WTC11 (cell line): ENCODE measurements around the gene ZFYVE16. TPM values are rescaled to one million over a fixed set of nuclear protein-coding genes. Genes with fewer than 3 reads are reported as not detected.

ENCODE experiments used
- ATAC-seq: fragments of 200-7000 bp; cut with Tn5 transposase; 2 replicates; pipeline ENCODE4 v1.10.0; 2021; ENCODE audit warnings: mild to moderate bottlenecking, moderate library complexity
- CTCF ChIA-PET: fragments of 300-600 bp; sonication (Branson Sonifier 250); formaldehyde crosslinking; loops from one replicate; lab custom pipeline; 2021; ENCODE audit warnings: antibody characterized with exemption; lab: Charles Lee
- POLR2A ChIA-PET: fragments of 350-600 bp; sonication (Branson Sonifier 250); formaldehyde crosslinking; loops from one replicate; lab custom pipeline; 2021; ENCODE audit warnings: antibody characterized with exemption; lab: Charles Lee
- DNase-seq: peaks from one replicate; pipeline ENCODE4 v3.0.0; 2021; ENCODE audit warnings: low spot score
- H3K27ac Mint-ChIP-seq: 2 replicates; pipeline ENCODE4 v1.8.0; 2021; ENCODE audit warnings: mixed read lengths
- H3K27me3 Mint-ChIP-seq: 2 replicates; pipeline ENCODE4 v1.8.0; 2021; ENCODE audit warnings: low read depth, mild to moderate bottlenecking, moderate library complexity, mixed read lengths
- H3K36me3 Mint-ChIP-seq: 2 replicates; pipeline ENCODE4 v1.8.0; 2021; ENCODE audit warnings: mixed read lengths
- H3K4me1 Mint-ChIP-seq: 2 replicates; pipeline ENCODE4 v1.8.0; 2022; ENCODE audit warnings: mixed read lengths
- H3K4me3 Mint-ChIP-seq: 2 replicates; pipeline ENCODE4 v1.8.0; 2021; ENCODE audit warnings: mild to moderate bottlenecking, moderate library complexity, mixed read lengths
- H3K9me3 Mint-ChIP-seq: 2 replicates; pipeline ENCODE4 v1.8.0; 2021; ENCODE audit warnings: mixed read lengths
- ATF1 ChIP-seq: sonication (generic); formaldehyde crosslinking; IDR thresholded peaks from 2 replicates; pipeline ENCODE4 v1.8.1; 2023; ENCODE audit warnings: mild to moderate bottlenecking, moderate library complexity, missing genetic modification reagents
- CREM ChIP-seq: sonication (generic); formaldehyde crosslinking; IDR thresholded peaks from 2 replicates; pipeline ENCODE4 v1.8.1; 2022; ENCODE audit warnings: mild to moderate bottlenecking, missing genetic modification reagents, moderate library complexity
- CTCF ChIP-seq: fragments of 200-600 bp; IDR thresholded peaks from 2 replicates; pipeline ENCODE4 v1.8.0; 2022; ENCODE audit warnings: antibody characterized with exemption
- E2F5 ChIP-seq: sonication (generic); formaldehyde crosslinking; IDR thresholded peaks from 2 replicates; pipeline ENCODE4 v1.8.1; 2022; ENCODE audit warnings: mild to moderate bottlenecking, moderate library complexity, missing genetic modification reagents
- ERG ChIP-seq: fragments of 250-450 bp; sonication (Bioruptor Pico); IDR thresholded peaks from 2 replicates; pipeline ENCODE4 v1.8.0; 2021; ENCODE audit warnings: mild to moderate bottlenecking
- ESRRA ChIP-seq: sonication (generic); formaldehyde crosslinking; IDR thresholded peaks from 2 replicates; pipeline ENCODE4 v1.8.1; 2022; ENCODE audit warnings: mild to moderate bottlenecking, missing genetic modification reagents, borderline replicate concordance
- FOXK1 ChIP-seq: sonication (generic); formaldehyde crosslinking; IDR thresholded peaks from 2 replicates; pipeline ENCODE4 v1.8.0; 2022; ENCODE audit warnings: mild to moderate bottlenecking, moderate library complexity, missing genetic modification reagents
- FOXP4 ChIP-seq: sonication (generic); formaldehyde crosslinking; IDR thresholded peaks from 2 replicates; pipeline ENCODE4 v1.8.0; 2022; ENCODE audit warnings: mild to moderate bottlenecking, missing genetic modification reagents
- GRHL2 ChIP-seq: fragments of 250-450 bp; sonication (Bioruptor Pico); IDR thresholded peaks from 2 replicates; pipeline ENCODE4 v1.8.0; 2022; ENCODE audit warnings: mild to moderate bottlenecking, moderate library complexity; ENCODE audit not compliant: insufficient replicate concordance, severe bottlenecking
- JUN ChIP-seq: sonication (generic); formaldehyde crosslinking; IDR thresholded peaks from 2 replicates; pipeline ENCODE4 v1.8.0; 2023; ENCODE audit warnings: mild to moderate bottlenecking, missing genetic modification reagents
- MXD4 ChIP-seq: fragments of 250-450 bp; sonication (Bioruptor Pico); IDR thresholded peaks from 2 replicates; pipeline ENCODE4 v1.8.0; 2021; ENCODE audit warnings: mild to moderate bottlenecking, moderate library complexity, borderline replicate concordance
- NFATC4 ChIP-seq: fragments of 250-450 bp; sonication (Bioruptor Pico); IDR thresholded peaks from 2 replicates; pipeline ENCODE4 v1.9.0; 2021; ENCODE audit warnings: mild to moderate bottlenecking
- NFYB ChIP-seq: sonication (generic); formaldehyde crosslinking; conservative IDR thresholded peaks from 2 replicates; pipeline ENCODE4 v1.8.0; 2022; ENCODE audit warnings: low read depth, missing genetic modification reagents
- NR1H2 ChIP-seq: sonication (generic); formaldehyde crosslinking; IDR thresholded peaks from 2 replicates; pipeline ENCODE4 v1.9.0; 2021; ENCODE audit warnings: mild to moderate bottlenecking, moderate library complexity, missing genetic modification reagents
- NR3C1 ChIP-seq: sonication (generic); formaldehyde crosslinking; conservative IDR thresholded peaks from 2 replicates; pipeline ENCODE4 v1.8.1; 2023; ENCODE audit warnings: low read depth, mild to moderate bottlenecking, missing genetic modification reagents
- STAT6 ChIP-seq: sonication (generic); formaldehyde crosslinking; conservative IDR thresholded peaks from 2 replicates; pipeline ENCODE4 v1.8.1; 2023; ENCODE audit warnings: mild to moderate bottlenecking, low read depth, missing genetic modification reagents, moderate library complexity
- TCF7 ChIP-seq: sonication (generic); formaldehyde crosslinking; IDR thresholded peaks from 2 replicates; pipeline ENCODE4 v1.8.0; 2022; ENCODE audit warnings: mild to moderate bottlenecking, low read depth, missing genetic modification reagents, moderate library complexity
- USF1 ChIP-seq: sonication (generic); formaldehyde crosslinking; IDR thresholded peaks from 2 replicates; pipeline ENCODE4 v1.8.0; 2022; ENCODE audit warnings: mild to moderate bottlenecking, missing genetic modification reagents
- USF2 ChIP-seq: sonication (generic); formaldehyde crosslinking; IDR thresholded peaks from 2 replicates; pipeline ENCODE4 v1.8.1; 2023; ENCODE audit warnings: mild to moderate bottlenecking, missing genetic modification reagents, moderate library complexity
- ZMAT4 ChIP-seq: fragments of 250-450 bp; sonication (Bioruptor Pico); IDR thresholded peaks from 2 replicates; pipeline ENCODE4 v1.9.0; 2021; ENCODE audit warnings: mild to moderate bottlenecking
- ZNF121 ChIP-seq: sonication (generic); formaldehyde crosslinking; IDR thresholded peaks from 2 replicates; pipeline ENCODE4 v1.8.0; 2023; ENCODE audit warnings: missing genetic modification reagents
- ZNF671 ChIP-seq: fragments of 250-450 bp; sonication (Bioruptor Pico); IDR thresholded peaks from 2 replicates; pipeline ENCODE4 v1.8.0; 2021; ENCODE audit warnings: mild to moderate bottlenecking
- total RNA-seq: library from RNA; stranded (reverse); gene quantifications from 3 replicates; pipeline ENCODE4 v1.2.3, GENCODE V29; 2021

Gene ZFYVE16
- total RNA-seq, 1 experiment from 2014 or later, result 25.3 TPM

- no peak for ATAC-seq
- CTCF ChIA-PET, result no interaction called here
These were observed 33.7 kb upstream of the ZFYVE16 start for GRCh38 chr5:80374188-80374587.

GRCh38 chr5:80376557-80376956 is 31.3 kb upstream of the ZFYVE16 start:
- DNase-seq (no peak), ATAC-seq (no peak)
- CTCF ChIA-PET, result interaction anchor here (0.5 kb wide), 1 partner anchor 69 kb away, joined by 3 read pairs; no protein-coding TSS in a partner anchor
- TF ChIP-seq ATF1 (CRISPR knock-in tag), result no peak
- TF ChIP-seq FOXK1 (CRISPR knock-in tag), result no peak
- no peak for TF ChIP-seq ZMAT4
- no peak for TF ChIP-seq ESRRA (CRISPR knock-in tag)
- TF ChIP-seq JUN (CRISPR knock-in tag), result no peak
- TF ChIP-seq NFATC4 (CRISPR knock-in tag), result no peak
- TF ChIP-seq TCF7 (CRISPR knock-in tag), result no peak
- H3K4me1 Mint-ChIP-seq, result no peaks in the 10 kb centered on the region
- H3K27ac Mint-ChIP-seq, result no peak overlapping the region
- H3K27me3 Mint-ChIP-seq, result no peaks in the 10 kb centered on the region
- H3K9me3 Mint-ChIP-seq, result peaks cover 8% of the 10 kb centered on the region
- POLR2A ChIA-PET, result no interaction called here
- peaks cover 6% of the 10 kb centered on the region; the same call in 1 of the 2 replicates for H3K36me3 Mint-ChIP-seq
- no peak overlapping the region for H3K4me3 Mint-ChIP-seq

More at GRCh38 chr5:80374188-80374587, 33.7 kb upstream of the ZFYVE16 start:
- H3K27me3 Mint-ChIP-seq, result no peaks in the 10 kb centered on the region
- H3K27ac Mint-ChIP-seq, result no peak overlapping the region
- TF ChIP-seq ERG (CRISPR knock-in tag) (no peak), USF2 (CRISPR knock-in tag) (no peak), NR1H2 (no peak), CTCF (no peak), ZMAT4 (no peak), ZNF671 (CRISPR knock-in tag) (no peak), GRHL2 (CRISPR knock-in tag) (no peak)
- peaks cover 13% of the 10 kb centered on the region for H3K9me3 Mint-ChIP-seq
- H3K4me1 Mint-ChIP-seq, result peaks cover 4% of the 10 kb centered on the region
- H3K36me3 Mint-ChIP-seq, result peaks cover 9% of the 10 kb centered on the region; the same call in 1 of the 2 replicates
- POLR2A ChIA-PET, result no interaction called here
- no peak overlapping the region for H3K4me3 Mint-ChIP-seq
- no peak for DNase-seq

GRCh38 chr5:80382488-80382887 is 25.4 kb upstream of the ZFYVE16 start:
- POLR2A ChIA-PET, result no interaction called here
- no peak for TF ChIP-seq NFYB
- no peak for TF ChIP-seq STAT6 (CRISPR knock-in tag)
- TF ChIP-seq NR3C1 (CRISPR knock-in tag), result no peak
- TF ChIP-seq ZNF121, result no peak
- no peak for TF ChIP-seq E2F5 (CRISPR knock-in tag)
- TF ChIP-seq FOXP4 (CRISPR knock-in tag), result no peak
- TF ChIP-seq NFATC4 (CRISPR knock-in tag), result no peak
- no peak for TF ChIP-seq USF1 (CRISPR knock-in tag)
- no peak for TF ChIP-seq CREM (CRISPR knock-in tag)
- no peak for TF ChIP-seq MXD4 (CRISPR knock-in tag)

More at GRCh38 chr5:80382488-80382887, 25.4 kb upstream of the ZFYVE16 start:
- CTCF ChIA-PET, result no interaction called here
- ATAC-seq, result no peak
- H3K36me3 Mint-ChIP-seq, result no peaks in the 10 kb centered on the region
- DNase-seq, result no peak
- H3K4me3 Mint-ChIP-seq, result no peak overlapping the region
- H3K9me3 Mint-ChIP-seq, result no peaks in the 10 kb centered on the region
- no peaks in the 10 kb centered on the region for H3K27me3 Mint-ChIP-seq
- no peaks in the 10 kb centered on the region for H3K4me1 Mint-ChIP-seq
- H3K27ac Mint-ChIP-seq, result no peak overlapping the region
